Right atrium auricular region (tissue), 2 donors: ENCODE results near the gene SELENOK. TPM values are rescaled to one million over a fixed set of nuclear protein-coding genes. Genes with fewer than 3 reads are reported as not detected.

Experiments
- DNase-seq: peaks from one replicate; pipeline ENCODE4 v3.0.0-alpha.2; 2019; ENCODE audit warnings: low spot score
- H3K27ac ChIP-seq, 2 donors: fragments of 200-600 bp; sonication (generic); 1 replicate in 1 of 2; 2 replicates in 1 of 2; pipeline ENCODE4 v1.5.1; 2016 to 2019
- H3K27me3 ChIP-seq, 2 donors: fragments of 200-600 bp; sonication (generic); one replicate each; pipeline versions ENCODE4 v1.5.1 to v1.6.0; 2017 to 2019
- H3K36me3 ChIP-seq: fragments of 200-600 bp; sonication (generic); one replicate; pipeline ENCODE4 v1.5.1; 2016
- H3K4me1 ChIP-seq, 2 donors: fragments of 200-600 bp; sonication (generic); one replicate each; pipeline versions ENCODE4 v1.5.1 to v1.6.0; 2017 to 2019
- H3K4me3 ChIP-seq, 2 donors: fragments of 200-600 bp; sonication (generic); 1 replicate in 1 of 2; 2 replicates in 1 of 2; pipeline ENCODE4 v1.5.1; 2017 to 2019; ENCODE audit warnings: mild to moderate bottlenecking in 1 of 2, moderate library complexity in 1 of 2
- H3K9me3 ChIP-seq, 2 donors: fragments of 200-600 bp; sonication (generic); one replicate each; pipeline ENCODE4 v1.5.1; 2019
- total RNA-seq, 2 donors: library from RNA; depleted of rRNA; stranded (reverse); fragments of >200 nt; gene quantifications; one replicate each; pipeline ENCODE4 v1.1.0, GENCODE V29; 2016
- TF ChIP-seq, protein P1 (sequence below), 2 donors: fragments of 200-600 bp; sonication (generic); IDR thresholded peaks; one replicate each; pipeline ENCODE4 v1.5.1; 2019; ENCODE audit warnings: antibody characterized with exemption in 2 of 2

Gene SELENOK
- total RNA-seq, 2 donors from 2014 or later: 67.9 to 77.0 TPM

DNA sequence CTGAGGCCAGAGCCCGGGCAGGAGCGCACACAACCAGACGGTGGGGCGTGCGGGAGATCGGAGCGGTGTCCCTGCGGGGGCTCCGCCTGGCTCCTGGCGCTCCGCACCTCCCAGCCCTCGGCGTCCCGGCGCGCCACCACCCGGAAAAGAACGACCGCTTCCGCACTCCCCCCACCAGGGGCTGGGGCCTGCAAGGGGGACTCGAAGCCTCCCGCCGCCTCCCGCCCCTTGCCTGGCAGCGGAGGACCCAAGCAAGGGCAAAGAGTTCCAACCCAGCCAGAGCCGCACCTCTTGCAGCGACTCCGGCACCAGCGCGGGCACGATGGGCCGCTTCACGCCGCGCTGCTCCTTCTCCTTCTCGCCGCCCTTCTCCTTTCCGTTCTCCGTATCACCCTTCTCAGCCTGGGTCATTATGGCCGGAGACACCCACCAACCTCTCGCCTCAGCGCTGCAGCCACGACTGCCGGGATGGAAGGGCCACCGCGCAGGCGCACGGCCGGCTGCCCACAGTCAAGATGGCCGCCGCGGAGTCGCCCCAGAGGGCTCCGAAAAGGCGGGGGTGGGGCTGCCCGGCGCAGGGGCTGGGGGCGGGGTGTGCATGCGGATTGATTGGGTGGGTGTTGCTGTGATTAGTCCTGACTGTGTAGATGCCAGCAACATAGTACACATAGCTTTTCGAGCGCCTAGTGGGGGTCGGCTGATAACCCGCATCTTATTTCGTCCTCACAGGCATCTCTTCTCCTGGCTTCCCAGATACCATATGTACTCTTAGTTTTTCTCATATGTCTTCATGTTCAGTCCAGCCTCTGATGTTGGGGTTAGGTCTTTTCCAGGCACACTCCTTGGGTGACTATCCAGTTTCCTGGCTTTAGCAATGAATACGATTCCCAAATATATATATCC, 9.7 kb downstream of the SELENOK start, which contains the start of gene ACTR8:
Gene ACTR8 (minus strand): TSS at position 462 of the 903 bp plus-strand sequence. CDS start 51 bp downstream, at position 411.
- Histone ChIP-seq H3K9me3 (no peaks in the 10 kb centered on the region), H3K4me3 (peak within 1 kb of the TSS; percentile 81), H3K36me3 (peaks cover 54% of the 10 kb centered on the region), H3K4me1 (peaks cover 0 to 22% of the 10 kb centered on the region in 2 donors), H3K27ac (peak within 1 kb of the TSS; percentile 86 to 90), H3K27me3 (no peaks in the 10 kb centered on the region)
- TF ChIP-seq, protein P1, sequence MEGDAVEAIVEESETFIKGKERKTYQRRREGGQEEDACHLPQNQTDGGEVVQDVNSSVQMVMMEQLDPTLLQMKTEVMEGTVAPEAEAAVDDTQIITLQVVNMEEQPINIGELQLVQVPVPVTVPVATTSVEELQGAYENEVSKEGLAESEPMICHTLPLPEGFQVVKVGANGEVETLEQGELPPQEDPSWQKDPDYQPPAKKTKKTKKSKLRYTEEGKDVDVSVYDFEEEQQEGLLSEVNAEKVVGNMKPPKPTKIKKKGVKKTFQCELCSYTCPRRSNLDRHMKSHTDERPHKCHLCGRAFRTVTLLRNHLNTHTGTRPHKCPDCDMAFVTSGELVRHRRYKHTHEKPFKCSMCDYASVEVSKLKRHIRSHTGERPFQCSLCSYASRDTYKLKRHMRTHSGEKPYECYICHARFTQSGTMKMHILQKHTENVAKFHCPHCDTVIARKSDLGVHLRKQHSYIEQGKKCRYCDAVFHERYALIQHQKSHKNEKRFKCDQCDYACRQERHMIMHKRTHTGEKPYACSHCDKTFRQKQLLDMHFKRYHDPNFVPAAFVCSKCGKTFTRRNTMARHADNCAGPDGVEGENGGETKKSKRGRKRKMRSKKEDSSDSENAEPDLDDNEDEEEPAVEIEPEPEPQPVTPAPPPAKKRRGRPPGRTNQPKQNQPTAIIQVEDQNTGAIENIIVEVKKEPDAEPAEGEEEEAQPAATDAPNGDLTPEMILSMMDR (IDR thresholded peaks at IDR 0.05): peak in 1 of 2 donors; percentile 37
- peak; percentile 81 for DNase-seq

DNA sequence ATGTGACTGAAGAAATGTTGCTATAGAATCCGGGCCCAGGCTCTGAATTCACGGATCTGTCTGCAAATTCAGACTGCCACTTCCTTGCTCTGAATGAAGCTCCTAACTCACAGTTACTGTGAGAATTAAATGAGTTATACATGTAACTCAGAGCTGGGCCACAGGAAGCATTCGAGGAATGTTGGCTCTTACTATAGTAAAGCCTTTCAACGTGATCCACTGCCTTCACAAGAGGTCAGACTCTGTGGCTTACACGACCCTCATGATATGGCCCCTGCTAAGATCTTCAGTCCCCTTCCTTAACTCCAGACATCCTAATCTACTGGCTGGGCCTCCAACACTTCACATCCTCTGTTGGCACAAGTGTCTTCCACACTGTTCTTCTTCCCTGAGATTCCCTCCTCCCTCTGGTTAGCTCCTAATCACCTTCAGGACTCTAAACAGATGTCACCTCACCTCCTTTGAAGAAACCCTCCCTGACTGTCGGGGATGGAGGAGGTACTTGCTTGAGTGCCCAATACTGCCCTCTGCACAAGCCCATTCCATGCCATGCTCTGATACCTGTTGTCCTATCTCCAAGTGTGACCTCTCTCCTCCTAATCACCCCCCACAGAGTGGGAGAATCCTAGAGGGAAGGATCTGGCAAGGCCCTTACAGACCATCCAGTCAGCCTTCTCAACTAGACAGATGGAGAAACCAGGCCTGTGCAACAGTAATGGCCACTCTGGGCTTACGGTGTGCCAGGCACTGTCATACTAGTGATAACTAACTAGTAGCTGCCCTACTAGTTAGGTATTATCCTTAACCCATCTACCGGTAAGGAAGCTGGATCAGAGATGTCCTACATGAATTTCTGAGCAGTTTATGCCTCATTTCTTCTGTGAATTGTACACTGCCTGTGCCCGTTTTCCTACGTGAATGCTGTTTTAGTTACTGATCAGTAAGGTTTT, 11.0 kb downstream of the SELENOK start:
- Histone ChIP-seq H3K36me3 (peaks cover 60% of the 10 kb centered on the region), H3K9me3 (no peaks in the 10 kb centered on the region), H3K27me3 (no peaks in the 10 kb centered on the region), H3K4me3 (peak overlapping the region; percentile 81), H3K4me1 (peaks cover 0 to 22% of the 10 kb centered on the region in 2 donors), H3K27ac (peak overlapping the region in 1 of 2 donors; percentile 90)
- TF ChIP-seq, protein P1 (IDR thresholded peaks at IDR 0.05): no peak
- no peak for DNase-seq

DNA sequence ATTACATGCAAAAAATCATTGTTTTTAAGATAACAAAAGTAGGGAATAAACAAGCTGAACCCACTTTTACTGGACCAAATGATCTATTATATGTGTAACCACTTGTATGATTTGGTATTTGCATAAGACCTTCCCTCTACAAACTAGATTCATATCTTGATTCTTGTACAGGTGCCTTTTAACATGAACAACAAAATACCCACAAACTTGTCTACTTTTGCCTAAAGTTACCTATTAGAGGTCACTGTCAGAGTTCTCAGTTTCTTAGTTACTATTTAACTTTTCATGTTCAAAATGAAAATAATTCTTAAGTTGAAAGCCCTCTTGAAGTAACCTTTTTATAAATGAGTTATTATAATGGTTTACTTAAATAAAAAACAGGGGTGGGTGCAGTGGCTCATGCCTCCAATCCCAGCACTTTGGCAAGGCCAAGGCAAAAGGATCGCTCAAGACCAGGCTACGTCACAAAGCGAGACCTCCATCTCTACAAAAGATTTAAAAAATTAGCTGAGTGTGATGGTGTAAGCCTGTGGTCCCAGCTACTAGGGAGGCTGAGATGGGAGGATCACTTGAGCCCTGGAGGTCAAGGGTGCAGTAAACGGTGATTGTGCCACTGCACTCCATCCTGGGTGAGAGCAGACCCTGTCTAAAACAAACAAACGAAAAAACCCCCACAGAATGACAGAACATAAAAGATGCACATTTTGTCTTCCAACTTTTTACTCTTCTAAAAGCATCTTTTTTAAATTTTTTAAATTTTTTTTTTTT, 25.7 kb downstream of the SELENOK start:
- H3K27ac ChIP-seq: no peak overlapping the region
- no peaks in the 10 kb centered on the region for H3K4me1 ChIP-seq
- peaks cover 67% of the 10 kb centered on the region for H3K36me3 ChIP-seq
- no peaks in the 10 kb centered on the region for H3K27me3 ChIP-seq
- TF ChIP-seq, protein P1 (IDR thresholded peaks at IDR 0.05): no peak
- no peak for DNase-seq
- no peaks in the 10 kb centered on the region for H3K9me3 ChIP-seq
- H3K4me3 ChIP-seq: no peak overlapping the region

DNA sequence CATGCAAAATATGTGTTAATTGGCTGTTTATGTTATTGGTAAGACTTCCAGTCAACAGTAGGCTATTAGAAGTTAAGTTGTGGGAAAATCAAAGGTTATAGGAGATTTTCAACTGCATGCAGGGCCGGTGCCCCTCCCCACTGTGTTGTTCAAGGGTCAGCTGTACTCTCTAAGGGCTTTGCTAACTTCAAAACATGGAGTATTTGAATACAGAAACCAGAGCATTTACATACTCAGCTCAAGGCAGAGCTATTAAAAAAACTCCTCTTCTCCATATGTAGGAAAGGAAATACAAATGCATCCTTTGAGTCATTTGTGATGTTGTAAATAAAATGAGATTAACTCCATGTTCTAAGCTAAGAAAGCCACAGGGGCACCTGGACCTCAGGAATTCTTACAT, 28.5 kb downstream of the SELENOK start:
- H3K4me3 ChIP-seq: no peak overlapping the region
- H3K36me3 ChIP-seq: peaks cover 40% of the 10 kb centered on the region
- H3K4me1 ChIP-seq: peaks cover 0 to 8% of the 10 kb centered on the region in 2 donors
- no peak for DNase-seq
- H3K9me3 ChIP-seq: no peaks in the 10 kb centered on the region
- H3K27me3 ChIP-seq: no peaks in the 10 kb centered on the region
- TF ChIP-seq, protein P1 (IDR thresholded peaks at IDR 0.05): no peak
- H3K27ac ChIP-seq: no peak overlapping the region

DNA sequence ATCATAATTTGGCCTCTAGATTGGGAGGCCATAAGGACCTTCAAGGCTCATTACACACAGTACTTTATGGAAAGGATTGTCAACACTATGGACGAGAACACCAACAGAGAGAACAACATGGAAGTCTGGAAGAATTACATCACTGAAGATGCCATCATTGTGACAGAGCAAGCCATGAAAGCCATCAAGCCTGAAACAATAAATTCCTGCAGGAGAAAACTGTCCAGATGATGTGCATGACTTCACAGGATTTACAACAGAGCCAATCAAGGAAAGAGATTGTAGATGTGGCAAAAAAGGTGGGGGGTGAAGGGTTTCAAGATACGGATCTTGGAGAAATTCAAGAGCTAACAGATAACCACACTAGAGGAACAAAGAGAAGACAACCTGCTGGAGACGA, 29.4 kb downstream of the SELENOK start:
- Histone ChIP-seq H3K36me3 (peaks cover 32% of the 10 kb centered on the region), H3K9me3 (no peaks in the 10 kb centered on the region), H3K27me3 (no peaks in the 10 kb centered on the region), H3K27ac (no peak overlapping the region), H3K4me1 (peaks cover 0 to 8% of the 10 kb centered on the region in 2 donors), H3K4me3 (no peak overlapping the region)
- TF ChIP-seq, protein P1 (IDR thresholded peaks at IDR 0.05): no peak
- DNase-seq: peak; percentile 26
